Astrocyte of the spinal cord (primary cell): Measurements from ENCODE around the gene MYB.

Experiments
- DNase-seq: peaks from one replicate; pipeline ENCODE4 v3.0.0; 2011; ENCODE audit warnings: low read depth, low spot score
- H3K4me3 ChIP-seq: 2 replicates; pipeline ENCODE4 v1.5.1; 2011; ENCODE audit warnings: low read depth, mild to moderate bottlenecking, low read length, moderate library complexity
- in situ Hi-C: cut with HindIII; loops from 2 replicates; pipeline ENCODE4 v1.10.0; 2017; ENCODE audit warnings: low sequenced_read_pairs
- TF ChIP-seq, protein P1 (sequence below): IDR thresholded peaks from 2 replicates; pipeline ENCODE4 v1.5.1; 2012; ENCODE audit warnings: low read depth, mild to moderate bottlenecking, low read length, inconsistent platforms

The MYB gene

DNA sequence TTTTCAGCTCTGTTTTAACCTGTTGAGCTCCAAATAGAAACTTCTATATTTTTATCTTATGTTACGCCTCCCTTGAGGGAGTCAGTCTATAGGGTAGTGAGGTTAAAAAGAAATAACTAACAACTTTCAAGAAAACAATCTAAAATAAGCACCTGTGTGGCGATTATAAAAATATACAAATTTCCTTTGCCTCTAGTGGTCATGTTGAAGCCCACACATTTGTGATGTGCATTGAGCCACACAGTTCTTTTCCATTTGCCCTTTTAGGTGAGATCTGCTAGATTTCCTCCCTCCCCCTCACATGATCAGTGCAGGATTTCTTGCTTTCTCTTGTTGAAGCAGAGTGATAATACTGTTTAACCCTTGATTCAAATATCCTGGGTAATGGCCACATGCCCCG lies 84.2 kb downstream of the MYB start:
- in situ Hi-C loops = no loop called here
- TF ChIP-seq, protein P1, sequence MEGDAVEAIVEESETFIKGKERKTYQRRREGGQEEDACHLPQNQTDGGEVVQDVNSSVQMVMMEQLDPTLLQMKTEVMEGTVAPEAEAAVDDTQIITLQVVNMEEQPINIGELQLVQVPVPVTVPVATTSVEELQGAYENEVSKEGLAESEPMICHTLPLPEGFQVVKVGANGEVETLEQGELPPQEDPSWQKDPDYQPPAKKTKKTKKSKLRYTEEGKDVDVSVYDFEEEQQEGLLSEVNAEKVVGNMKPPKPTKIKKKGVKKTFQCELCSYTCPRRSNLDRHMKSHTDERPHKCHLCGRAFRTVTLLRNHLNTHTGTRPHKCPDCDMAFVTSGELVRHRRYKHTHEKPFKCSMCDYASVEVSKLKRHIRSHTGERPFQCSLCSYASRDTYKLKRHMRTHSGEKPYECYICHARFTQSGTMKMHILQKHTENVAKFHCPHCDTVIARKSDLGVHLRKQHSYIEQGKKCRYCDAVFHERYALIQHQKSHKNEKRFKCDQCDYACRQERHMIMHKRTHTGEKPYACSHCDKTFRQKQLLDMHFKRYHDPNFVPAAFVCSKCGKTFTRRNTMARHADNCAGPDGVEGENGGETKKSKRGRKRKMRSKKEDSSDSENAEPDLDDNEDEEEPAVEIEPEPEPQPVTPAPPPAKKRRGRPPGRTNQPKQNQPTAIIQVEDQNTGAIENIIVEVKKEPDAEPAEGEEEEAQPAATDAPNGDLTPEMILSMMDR = no peak
- no peak for DNase-seq
- no peak overlapping the region for H3K4me3 ChIP-seq

DNA sequence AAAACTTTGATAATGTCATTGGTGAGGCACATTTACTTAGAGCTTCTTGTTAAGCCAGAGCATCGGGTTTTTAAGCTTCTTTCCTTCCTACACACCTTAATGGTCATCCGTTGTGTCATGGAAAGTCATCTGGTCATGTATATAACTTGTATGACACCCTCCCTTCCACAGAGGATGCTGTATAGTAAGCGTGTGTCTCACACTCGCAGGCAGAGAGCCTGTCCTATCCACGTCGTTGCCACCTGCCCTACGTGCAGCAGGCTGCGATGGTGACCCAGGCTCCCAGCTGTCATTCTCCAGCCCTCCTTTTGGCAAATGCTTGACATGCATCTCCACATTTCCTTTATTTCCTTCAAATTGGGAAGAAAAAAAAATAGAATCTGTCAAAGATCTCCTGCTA lies 85.6 kb downstream of the MYB start:
- no peak for DNase-seq
- in situ Hi-C loops = no loop called here
- TF ChIP-seq, protein P1 = no peak
- no peak overlapping the region for H3K4me3 ChIP-seq

DNA sequence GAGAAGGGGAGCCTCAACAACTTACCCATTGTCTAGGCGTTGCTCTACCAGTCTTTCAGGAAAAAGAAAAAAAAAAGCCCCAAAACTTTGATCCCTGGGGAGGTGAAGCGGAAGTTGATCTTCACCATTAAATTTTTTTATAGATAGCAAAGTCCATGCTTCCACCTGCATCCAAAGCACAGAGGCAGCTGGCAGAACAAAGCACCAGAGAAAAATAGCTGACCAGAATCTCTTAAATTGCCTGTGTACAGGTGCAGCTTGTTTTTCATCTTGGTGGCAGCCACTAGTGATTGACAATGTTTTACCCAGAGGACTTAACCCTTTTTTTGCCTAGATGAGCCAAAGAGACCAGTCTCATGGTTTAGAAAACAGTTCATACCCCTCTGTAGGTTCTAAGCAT lies 86.0 kb downstream of the MYB start:
- in situ Hi-C loops = no loop called here
- H3K4me3 ChIP-seq = no peak overlapping the region
- TF ChIP-seq, protein P1 = no peak
- DNase-seq = no peak

DNA sequence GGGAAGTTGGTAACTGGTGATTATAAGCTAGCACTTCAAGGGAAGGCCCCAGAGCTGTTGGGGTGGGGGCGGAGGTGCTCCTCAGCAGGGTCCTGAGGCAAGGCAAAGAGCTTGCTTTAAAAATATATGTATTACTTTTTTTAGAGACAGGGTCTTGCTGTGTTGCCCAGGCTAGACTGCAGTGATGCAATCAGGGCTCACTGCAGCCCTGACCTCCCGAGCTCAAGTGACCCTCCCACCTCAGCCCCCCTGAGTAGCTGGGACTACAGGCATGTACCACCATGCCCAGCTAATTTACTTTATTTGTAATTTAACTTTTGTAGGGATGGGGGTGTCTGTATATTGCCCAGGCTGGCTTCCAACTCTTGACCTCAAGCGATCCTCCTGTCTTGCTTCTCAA lies 87.2 kb downstream of the MYB start:
- in situ Hi-C loops = no loop called here
- H3K4me3 ChIP-seq = no peak overlapping the region
- TF ChIP-seq, protein P1 = no peak
- DNase-seq = no peak

DNA sequence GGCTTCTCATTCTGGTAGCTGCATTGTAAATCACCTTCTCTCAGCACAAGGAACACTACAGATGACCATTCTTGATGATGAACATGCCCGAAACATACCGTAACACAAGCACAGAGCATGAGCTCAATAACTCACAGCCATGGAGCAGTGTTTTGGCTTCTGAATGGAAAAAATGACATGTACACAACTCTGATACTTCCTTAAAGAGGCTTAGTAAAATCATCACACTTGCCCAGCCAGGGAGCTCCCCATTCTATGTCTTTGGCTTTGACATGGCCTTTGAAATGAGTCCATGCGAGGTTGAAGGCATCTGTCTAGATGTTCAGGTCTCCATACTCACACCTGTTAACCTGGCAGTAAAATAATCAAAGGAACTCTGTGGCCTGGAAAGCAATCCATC lies 87.6 kb downstream of the MYB start:
- TF ChIP-seq, protein P1 = no peak
- no peak for DNase-seq
- in situ Hi-C loops = no loop called here
- H3K4me3 ChIP-seq = no peak overlapping the region
